ENCODE data around the gene OSBP2.

DNA sequence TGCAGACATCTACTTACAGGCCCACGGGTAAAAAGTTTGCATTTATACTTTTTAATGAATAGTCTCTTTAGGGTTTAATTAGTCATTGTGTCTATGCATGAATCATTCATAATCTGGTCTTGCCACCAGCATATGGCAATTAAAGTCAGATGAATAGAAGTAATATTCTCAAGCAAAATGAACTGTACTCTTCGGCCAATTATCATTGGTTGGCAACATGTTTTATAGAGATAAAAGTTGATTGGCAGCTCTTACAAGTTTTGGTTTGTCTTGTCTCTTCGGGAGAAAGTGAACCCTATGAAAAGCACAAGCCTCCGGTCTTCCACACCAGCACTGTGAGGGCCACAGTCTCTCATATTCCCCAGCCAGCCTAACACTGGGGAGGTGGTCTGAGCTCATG, 97.8 kb downstream of the OSBP2 start:
- TF ChIP-seq GATA3 (IDR thresholded peaks at IDR 0.05; ENCODE audit: low read depth, low read length): no peak
- TF ChIP-seq GATA2 (IDR thresholded peaks at IDR 0.05; ENCODE audit: low read depth, low read length): no peak
